Measurements from ENCODE around the gene TMPO. TPM values are rescaled to one million over a fixed set of nuclear protein-coding genes. Genes with fewer than 3 reads are reported as not detected.
A peak's percentile ranks its signal among the peaks of the same experiment; 100 is the strongest.

TMPO gene
- polyA plus RNA-seq, 1 of the 3 experiments (the other 2 are of a cell fraction): 20.8 TPM

- peak overlapping the region; percentile 81; the same call in 1 of the 2 replicates for H2AFZ ChIP-seq (ENCODE audit: low read depth)
- peak overlapping the region; percentile 77 to 92; a peak in 3 of 4 replicates for H3K4me3 ChIP-seq (ENCODE audit: low read depth in 2 of 2, low read length in 1 of 2)
- H3K4me2 ChIP-seq: peak overlapping the region; percentile 92
- no peaks in the 10 kb centered on the region; a peak in 1 of 4 replicates for H3K4me1 ChIP-seq (ENCODE audit: control insufficient read depth in 1 of 2, insufficient read depth in 2 of 2, low read depth in 1 of 2, low read length in 1 of 2)
- DNase-seq: no peak
- ChIA-PET CTCF (interaction anchor here (0.9 to 6.1 kb wide), 6 partner anchors 8 to 89 kb away, joined by 3 to 37 read pairs (median 4); no protein-coding TSS in a partner anchor), POLR2A (no interaction called here)
- 89% methylated on average over 8 of the region's 8 CpGs for WGBS (ENCODE audit: low lambda C conversion rate)
- H3F3A ChIP-seq (replicated peaks; ENCODE audit: insufficient read depth): peaks cover 5% of the 10 kb centered on the region
- H3K27me3 ChIP-seq (ENCODE audit: insufficient read depth): no peaks in the 10 kb centered on the region
- H3K36me3 ChIP-seq (replicated peaks in 1 of 2; ENCODE audit: control insufficient read depth in 1 of 2, insufficient read depth in 2 of 2, low read length in 1 of 2): no peaks in the 10 kb centered on the region
- peak overlapping the region; percentile 92; the same call in 1 of the 2 replicates for H3K9ac ChIP-seq
- peak overlapping the region in 1 of 2 experiments; percentile 84; a peak in 2 of 4 replicates for H3K27ac ChIP-seq (ENCODE audit: low read depth in 2 of 2, low read length in 1 of 2)
- TF ChIP-seq SIN3A (IDR thresholded peaks at IDR 0.05; ENCODE audit: borderline replicate concordance, low read depth, low read length) (no peak), USF1 (IDR thresholded peaks at IDR 0.05; ENCODE audit: borderline replicate concordance, low read depth) (no peak), FOXM1 (IDR thresholded peaks at IDR 0.05; ENCODE audit: low read depth) (no peak), TCF12 (IDR thresholded peaks at IDR 0.05) (no peak), RFX5 (IDR thresholded peaks at IDR 0.05; ENCODE audit: low read length) (no peak), IRF3 (IDR thresholded peaks at IDR 0.05; ENCODE audit: low read depth, low read length) (no peak), USF2 (IDR thresholded peaks at IDR 0.05; ENCODE audit: borderline replicate concordance, low read depth, low read length) (no peak)
- H3K9me3 ChIP-seq: no peaks in the 10 kb centered on the region
- no peaks in the 10 kb centered on the region for H3K9me2 ChIP-seq
- peaks cover 60% of the 10 kb centered on the region for H3K79me2 ChIP-seq (ENCODE audit: insufficient read depth)
- no peaks in the 10 kb centered on the region for H4K20me1 ChIP-seq (ENCODE audit: insufficient read depth)
These were observed 1.7 kb upstream of the TMPO start for GRCh38 chr12:98513379-98514322.

GRCh38 chr12:98514982-98515286 lies 456 bp upstream of the TMPO start:
- Histone ChIP-seq H3K9ac (peak overlapping the region; percentile 92), H3K27ac (ENCODE audit: low read depth in 2 of 2, low read length in 1 of 2) (peak overlapping the region; percentile 84 to 89), H3K27me3 (ENCODE audit: insufficient read depth) (no peaks in the 10 kb centered on the region), H4K20me1 (ENCODE audit: insufficient read depth) (no peaks in the 10 kb centered on the region), H3K79me2 (ENCODE audit: insufficient read depth) (peaks cover 73% of the 10 kb centered on the region), H2AFZ (ENCODE audit: low read depth) (peak overlapping the region; percentile 81), H3K4me3 (ENCODE audit: low read depth in 2 of 2, low read length in 1 of 2) (peak overlapping the region; percentile 77 to 92), H3K9me2 (no peaks in the 10 kb centered on the region), H3K9me3 (no peaks in the 10 kb centered on the region), H3F3A (replicated peaks; ENCODE audit: insufficient read depth) (peaks cover 5% of the 10 kb centered on the region), H3K4me1 (ENCODE audit: control insufficient read depth in 1 of 2, insufficient read depth in 2 of 2, low read depth in 1 of 2, low read length in 1 of 2) (no peaks in the 10 kb centered on the region; a peak in 1 of 4 replicates), H3K4me2 (peak overlapping the region; percentile 92), H3K36me3 (replicated peaks in 1 of 2; ENCODE audit: control insufficient read depth in 1 of 2, insufficient read depth in 2 of 2, low read length in 1 of 2) (no peaks in the 10 kb centered on the region)
- ChIA-PET POLR2A (interaction anchor here (0.6 to 0.8 kb wide), 2 partner anchors 12 to 52 kb away, joined by 3 to 6 read pairs; no protein-coding TSS in a partner anchor), CTCF (interaction anchor here (0.7 to 6.1 kb wide), 9 partner anchors 8 to 97 kb away, joined by 3 to 37 read pairs (median 6); no protein-coding TSS in a partner anchor)
- WGBS (ENCODE audit: low lambda C conversion rate): 0% methylated on average over 11 of the region's 11 CpGs
- TF ChIP-seq PBX3 (IDR thresholded peaks at IDR 0.05) (0 out of 2 replicates have a peak, but pooled peaks have one; percentile 2), RFX5 (IDR thresholded peaks at IDR 0.05; ENCODE audit: low read length) (no peak)
- peak; percentile 51 for DNase-seq
